ENCODE results near the gene ZNF780B.

DNA sequence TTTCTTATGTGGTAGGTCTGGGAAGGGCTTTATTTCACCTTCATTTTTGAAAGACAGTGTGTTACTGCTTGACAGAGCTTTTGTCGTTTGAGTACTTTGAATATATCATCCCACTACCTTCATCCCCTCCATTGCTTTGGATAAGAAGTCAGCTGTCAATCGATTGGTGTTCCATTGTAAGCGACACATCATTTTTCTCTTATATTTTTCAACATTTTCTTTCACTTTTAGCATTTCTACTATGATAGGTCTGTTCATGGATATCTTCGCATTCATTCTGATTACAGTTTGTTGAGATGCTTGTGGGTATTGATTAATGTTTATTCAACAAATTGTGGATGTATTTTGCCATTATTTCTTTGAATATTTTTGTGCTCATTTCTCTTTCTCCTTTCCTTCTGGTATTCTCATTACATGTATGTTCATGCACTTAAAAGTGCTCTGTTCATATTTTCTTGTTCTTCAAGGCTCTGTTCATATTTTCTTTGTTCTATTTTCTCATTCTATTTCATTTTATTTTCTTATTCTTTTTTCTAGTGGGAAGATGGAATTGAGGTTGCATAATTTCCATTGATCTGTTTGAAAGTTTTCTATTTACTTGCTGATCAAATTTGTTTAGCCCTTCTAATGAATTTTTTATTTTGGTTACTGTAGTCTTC, 30.0 kb downstream of the ZNF780B start:
- TF ChIP-seq, protein P1, sequence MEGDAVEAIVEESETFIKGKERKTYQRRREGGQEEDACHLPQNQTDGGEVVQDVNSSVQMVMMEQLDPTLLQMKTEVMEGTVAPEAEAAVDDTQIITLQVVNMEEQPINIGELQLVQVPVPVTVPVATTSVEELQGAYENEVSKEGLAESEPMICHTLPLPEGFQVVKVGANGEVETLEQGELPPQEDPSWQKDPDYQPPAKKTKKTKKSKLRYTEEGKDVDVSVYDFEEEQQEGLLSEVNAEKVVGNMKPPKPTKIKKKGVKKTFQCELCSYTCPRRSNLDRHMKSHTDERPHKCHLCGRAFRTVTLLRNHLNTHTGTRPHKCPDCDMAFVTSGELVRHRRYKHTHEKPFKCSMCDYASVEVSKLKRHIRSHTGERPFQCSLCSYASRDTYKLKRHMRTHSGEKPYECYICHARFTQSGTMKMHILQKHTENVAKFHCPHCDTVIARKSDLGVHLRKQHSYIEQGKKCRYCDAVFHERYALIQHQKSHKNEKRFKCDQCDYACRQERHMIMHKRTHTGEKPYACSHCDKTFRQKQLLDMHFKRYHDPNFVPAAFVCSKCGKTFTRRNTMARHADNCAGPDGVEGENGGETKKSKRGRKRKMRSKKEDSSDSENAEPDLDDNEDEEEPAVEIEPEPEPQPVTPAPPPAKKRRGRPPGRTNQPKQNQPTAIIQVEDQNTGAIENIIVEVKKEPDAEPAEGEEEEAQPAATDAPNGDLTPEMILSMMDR (IDR thresholded peaks at IDR 0.05; ENCODE audit: low read length), result no peak
- TF ChIP-seq EZH2 (optimal IDR thresholded peaks at IDR 0.05; ENCODE audit: low read depth, low read length) (no peak), EZH2phosphoT487 (IDR thresholded peaks at IDR 0.05; ENCODE audit: low read length) (no peak)
